Breast epithelium (tissue), 3 donors: ENCODE measurements around the gene FYN.

Source experiments
- POLR2A ChIP-seq: fragments of 450-650 bp; IDR thresholded peaks from one replicate; pipeline ENCODE4 v1.6.1; 2016; ENCODE audit warnings: antibody characterized with exemption, mild to moderate bottlenecking, moderate library complexity
- POLR2AphosphoS5 ChIP-seq, 3 donors: sonication (generic); formaldehyde crosslinking; IDR thresholded peaks; one replicate each; pipeline ENCODE4 v1.6.1; 2017; ENCODE audit warnings: antibody characterized with exemption in 3 of 3
- TF ChIP-seq, protein P1 (sequence below), 3 donors: fragments of 450-650 bp; IDR thresholded peaks; one replicate each; pipeline ENCODE4 v1.5.1; 2016 to 2017; ENCODE audit warnings: antibody characterized with exemption in 3 of 3, mild to moderate bottlenecking in 3 of 3, moderate library complexity in 3 of 3

- TF ChIP-seq, protein P1, sequence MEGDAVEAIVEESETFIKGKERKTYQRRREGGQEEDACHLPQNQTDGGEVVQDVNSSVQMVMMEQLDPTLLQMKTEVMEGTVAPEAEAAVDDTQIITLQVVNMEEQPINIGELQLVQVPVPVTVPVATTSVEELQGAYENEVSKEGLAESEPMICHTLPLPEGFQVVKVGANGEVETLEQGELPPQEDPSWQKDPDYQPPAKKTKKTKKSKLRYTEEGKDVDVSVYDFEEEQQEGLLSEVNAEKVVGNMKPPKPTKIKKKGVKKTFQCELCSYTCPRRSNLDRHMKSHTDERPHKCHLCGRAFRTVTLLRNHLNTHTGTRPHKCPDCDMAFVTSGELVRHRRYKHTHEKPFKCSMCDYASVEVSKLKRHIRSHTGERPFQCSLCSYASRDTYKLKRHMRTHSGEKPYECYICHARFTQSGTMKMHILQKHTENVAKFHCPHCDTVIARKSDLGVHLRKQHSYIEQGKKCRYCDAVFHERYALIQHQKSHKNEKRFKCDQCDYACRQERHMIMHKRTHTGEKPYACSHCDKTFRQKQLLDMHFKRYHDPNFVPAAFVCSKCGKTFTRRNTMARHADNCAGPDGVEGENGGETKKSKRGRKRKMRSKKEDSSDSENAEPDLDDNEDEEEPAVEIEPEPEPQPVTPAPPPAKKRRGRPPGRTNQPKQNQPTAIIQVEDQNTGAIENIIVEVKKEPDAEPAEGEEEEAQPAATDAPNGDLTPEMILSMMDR (IDR thresholded peaks at IDR 0.05) = no peak
- TF ChIP-seq POLR2A = no peak
- TF ChIP-seq POLR2AphosphoS5 (IDR thresholded peaks at IDR 0.05) = no peak
Measured at GRCh38 chr6:111890988-111891387, 17.7 kb upstream of the FYN start.
